Keratinocyte (primary cell): ENCODE data around the gene SUPT5H. TPM values are rescaled to one million over a fixed set of nuclear protein-coding genes. Genes with fewer than 3 reads are reported as not detected.

Experiments
- DNase-seq: peaks from one replicate; pipeline ENCODE4 v3.0.0-alpha.2; 2011; ENCODE audit warnings: low read depth, missing footprints, low spot score
- FAIRE-seq: peaks from 2 replicates; lab custom pipeline; 2011; peaks lifted over from hg19 to GRCh38; lab: Jason Lieb, UNC
- H2AFZ ChIP-seq: 2 replicates; pipeline ENCODE4 v1.6.0; 2012; ENCODE audit warnings: low read length, control low read depth, inconsistent platforms; ENCODE audit not compliant: control insufficient read depth
- H3K27ac ChIP-seq: 2 replicates; pipeline ENCODE4 v1.5.1; 2011; ENCODE audit warnings: low read length; ENCODE audit not compliant: control insufficient read depth, insufficient read depth
- H3K27me3 ChIP-seq: 3 replicates; pipeline ENCODE4 v1.6.0; 2011; ENCODE audit warnings: low read length; ENCODE audit not compliant: control insufficient read depth, insufficient read depth; ENCODE audit errors: extremely low read depth
- H3K36me3 ChIP-seq, 2 experiments: 2 replicates in 1 of 2; 3 replicates in 1 of 2; pipeline ENCODE4 v1.5.1; 2011; ENCODE audit warnings: low read length in 2 of 2, mild to moderate bottlenecking in 1 of 2; ENCODE audit not compliant: control insufficient read depth in 2 of 2, insufficient read depth in 2 of 2; ENCODE audit errors: extremely low read depth in 1 of 2
- H3K4me1 ChIP-seq: 3 replicates; pipeline ENCODE4 v1.5.1; 2011; ENCODE audit warnings: low read length; ENCODE audit not compliant: control insufficient read depth, insufficient read depth; ENCODE audit errors: extremely low read depth
- H3K4me2 ChIP-seq: 3 replicates; pipeline ENCODE4 v1.6.0; 2011; ENCODE audit warnings: low read depth, low read length; ENCODE audit not compliant: control insufficient read depth, insufficient read depth; ENCODE audit errors: extremely low read depth
- H3K4me3 ChIP-seq, 3 experiments: fragments of 200-600 bp in 1 of 3; sonication (generic) in 1 of 3; 2 replicates in 2 of 3; 3 replicates in 1 of 3; pipeline ENCODE4 v1.5.1; 2011 to 2016; ENCODE audit warnings: low read length in 3 of 3, mild to moderate bottlenecking in 3 of 3, control low read depth in 2 of 3, inconsistent platforms in 1 of 3, low read depth in 1 of 3, mixed read lengths in 1 of 3, mixed run types in 1 of 3, moderate library complexity in 1 of 3; ENCODE audit not compliant: control insufficient read depth in 2 of 3, insufficient read depth in 2 of 3; ENCODE audit errors: extremely low read depth in 1 of 3
- H3K79me2 ChIP-seq: 2 replicates; pipeline ENCODE4 v1.6.0; 2012; ENCODE audit warnings: low read length; ENCODE audit not compliant: control insufficient read depth, insufficient read depth
- H3K9ac ChIP-seq: 3 replicates; pipeline ENCODE4 v1.6.0; 2011; ENCODE audit warnings: low read length; ENCODE audit not compliant: control insufficient read depth, insufficient read depth; ENCODE audit errors: extremely low read depth
- H3K9me1 ChIP-seq: 3 replicates; pipeline ENCODE4 v1.6.0; 2011; ENCODE audit warnings: low read length; ENCODE audit not compliant: control insufficient read depth, insufficient read depth; ENCODE audit errors: extremely low read depth
- H3K9me3 ChIP-seq: 2 replicates; pipeline ENCODE4 v1.5.1; 2012; ENCODE audit warnings: low read depth, low read length; ENCODE audit not compliant: control insufficient read depth
- H4K20me1 ChIP-seq: 3 replicates; pipeline ENCODE4 v1.6.0; 2011; ENCODE audit warnings: low read length; ENCODE audit not compliant: control insufficient read depth, insufficient read depth; ENCODE audit errors: extremely low read depth
- EZH2 ChIP-seq: IDR thresholded peaks from one replicate; pipeline ENCODE4 v1.6.1; 2012; ENCODE audit warnings: inconsistent platforms, mild to moderate bottlenecking, low read length, moderate library complexity
- dilution Hi-C: fragments of 300-500 bp; cut with MboI; formaldehyde crosslinking; loops from one replicate; pipeline ENCODE4 v1.7.0; 2020; ENCODE audit warnings: low sequenced_read_pairs; ENCODE audit not compliant: extremely low pct_ligation_motif_present
- polyA plus RNA-seq, 5 experiments: library from polyadenylated mRNA; depleted of rRNA in 3 of 5; stranded (reverse) in 3 of 5; stranded (forward) in 1 of 5; unstranded in 1 of 5; fragments of >200 nt; gene quantifications; 1 replicate in 1 of 5; 2 replicates in 3 of 5; 3 replicates in 1 of 5; pipeline versions ENCODE4 v1.2.1 to v1.2.3, GENCODE V29; 2011 to 2012; ENCODE audit warnings: missing spikeins in 2 of 5, low read depth in 1 of 5, low replicate concordance in 1 of 5
- TF ChIP-seq, protein P1 (sequence below), 3 experiments: IDR thresholded peaks in 1 of 3; conservative IDR thresholded peaks in 1 of 3; optimal IDR thresholded peaks in 1 of 3; 2 replicates in 2 of 3; 3 replicates in 1 of 3; pipeline versions ENCODE3 to v1.5.1; 2011; ENCODE audit warnings: low read length in 3 of 3, mild to moderate bottlenecking in 3 of 3, moderate library complexity in 2 of 3, control low read depth in 1 of 3, inconsistent platforms in 1 of 3; ENCODE audit not compliant: insufficient read depth in 2 of 3; ENCODE audit errors: extremely low read depth in 1 of 3

SUPT5H gene
- polyA plus RNA-seq, 1 donor (not counting 4 experiments of a cell fraction or from before 2014, with no cell fraction given): 63.2 TPM

DNA sequence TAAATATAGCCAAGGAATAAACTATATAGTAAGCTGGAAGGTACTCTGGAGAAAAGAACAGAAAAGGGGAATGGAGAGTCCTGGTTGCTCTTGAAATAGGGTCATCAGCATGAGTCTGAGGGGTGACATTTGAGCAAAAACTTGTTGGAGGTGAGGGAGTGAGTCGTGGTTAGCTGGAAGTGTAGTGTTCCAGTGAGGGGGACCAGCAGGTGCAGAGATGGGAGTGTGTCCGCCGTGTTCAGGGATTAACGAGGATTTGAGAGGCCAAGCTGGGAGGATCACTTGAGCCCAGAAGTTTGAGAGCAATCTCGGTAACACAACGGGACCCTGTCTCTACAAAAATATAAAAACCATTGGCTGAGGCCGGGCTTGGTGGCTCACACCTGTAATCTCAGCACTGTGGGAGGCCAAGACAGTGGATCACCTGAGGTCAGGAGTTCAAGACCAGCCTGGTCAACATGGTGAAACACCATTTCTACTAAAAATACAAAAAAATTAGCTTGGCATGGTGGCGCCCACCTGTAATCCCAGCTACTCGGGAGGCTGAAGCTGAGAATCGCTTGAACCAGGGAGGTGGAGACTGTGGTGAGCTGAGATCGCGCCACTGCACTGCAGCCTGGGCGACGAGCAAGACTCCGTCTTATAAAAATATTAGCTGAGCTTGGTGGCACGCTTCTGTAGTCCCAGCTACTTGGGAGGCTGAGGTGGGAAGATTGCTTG is 1.1 kb downstream of the SUPT5H start:
- Histone ChIP-seq H3K36me3 (peaks cover 4 to 7% of the 10 kb centered on the region in 2 experiments), H3K27ac (peak overlapping the region; percentile 97), H3K4me3 (peak overlapping the region; percentile 91 to 98 (median 95)), H3K4me1 (peaks cover 23% of the 10 kb centered on the region), H3K79me2 (peaks cover 68% of the 10 kb centered on the region), H3K9me3 (no peaks in the 10 kb centered on the region), H3K27me3 (no peaks in the 10 kb centered on the region), H2AFZ (no peak overlapping the region), H3K9ac (peak overlapping the region; percentile 99), H3K9me1 (peaks cover 2% of the 10 kb centered on the region), H3K4me2 (peak overlapping the region; percentile 76), H4K20me1 (peaks cover 14% of the 10 kb centered on the region)
- FAIRE-seq (no peak), DNase-seq (no peak)
- dilution Hi-C loops: no loop called here
- TF ChIP-seq EZH2: no peak
- TF ChIP-seq, protein P1, sequence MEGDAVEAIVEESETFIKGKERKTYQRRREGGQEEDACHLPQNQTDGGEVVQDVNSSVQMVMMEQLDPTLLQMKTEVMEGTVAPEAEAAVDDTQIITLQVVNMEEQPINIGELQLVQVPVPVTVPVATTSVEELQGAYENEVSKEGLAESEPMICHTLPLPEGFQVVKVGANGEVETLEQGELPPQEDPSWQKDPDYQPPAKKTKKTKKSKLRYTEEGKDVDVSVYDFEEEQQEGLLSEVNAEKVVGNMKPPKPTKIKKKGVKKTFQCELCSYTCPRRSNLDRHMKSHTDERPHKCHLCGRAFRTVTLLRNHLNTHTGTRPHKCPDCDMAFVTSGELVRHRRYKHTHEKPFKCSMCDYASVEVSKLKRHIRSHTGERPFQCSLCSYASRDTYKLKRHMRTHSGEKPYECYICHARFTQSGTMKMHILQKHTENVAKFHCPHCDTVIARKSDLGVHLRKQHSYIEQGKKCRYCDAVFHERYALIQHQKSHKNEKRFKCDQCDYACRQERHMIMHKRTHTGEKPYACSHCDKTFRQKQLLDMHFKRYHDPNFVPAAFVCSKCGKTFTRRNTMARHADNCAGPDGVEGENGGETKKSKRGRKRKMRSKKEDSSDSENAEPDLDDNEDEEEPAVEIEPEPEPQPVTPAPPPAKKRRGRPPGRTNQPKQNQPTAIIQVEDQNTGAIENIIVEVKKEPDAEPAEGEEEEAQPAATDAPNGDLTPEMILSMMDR (optimal IDR thresholded peaks at IDR 0.05 in 1 of 3, IDR thresholded peaks at IDR 0.05 in 1 of 3, conservative IDR thresholded peaks at IDR 0.05 in 1 of 3; ENCODE audit: extremely low read depth in 1 of 3, insufficient read depth in 2 of 3, low read length in 3 of 3): no peak

- Histone ChIP-seq H3K4me2 (peak overlapping the region; percentile 73), H3K9me1 (peaks cover 2% of the 10 kb centered on the region), H3K36me3 (peaks cover 15 to 16% of the 10 kb centered on the region in 2 experiments), H3K27ac (no peak overlapping the region), H3K79me2 (peaks cover 85% of the 10 kb centered on the region), H3K4me3 (peak overlapping the region in 2 of 3 experiments; percentile 4 to 32), H3K9me3 (no peaks in the 10 kb centered on the region), H3K27me3 (no peaks in the 10 kb centered on the region), H3K4me1 (peaks cover 23% of the 10 kb centered on the region), H3K9ac (no peak overlapping the region), H2AFZ (no peak overlapping the region), H4K20me1 (peaks cover 14% of the 10 kb centered on the region)
- TF ChIP-seq, protein P1 (optimal IDR thresholded peaks at IDR 0.05 in 1 of 3, IDR thresholded peaks at IDR 0.05 in 1 of 3, conservative IDR thresholded peaks at IDR 0.05 in 1 of 3; ENCODE audit: extremely low read depth in 1 of 3, insufficient read depth in 2 of 3, low read length in 3 of 3): no peak
- TF ChIP-seq EZH2: no peak
- dilution Hi-C loops: no loop called here
- FAIRE-seq: peak; percentile 83
- no peak for DNase-seq
Observed at GRCh38 chr19:39448271-39448670, 2.9 kb downstream of the SUPT5H start.
